Stimulated activated CD8-positive, alpha-beta memory T cell treated with anti-CD3 and anti-CD28 coated beads, Interleukin-12 subunit alpha, Interleukin-12 subunit beta, amount 100 ng/mL, for 1 hour (primary cell): ENCODE results near the gene CARD11.
A peak's percentile ranks its signal among the peaks of the same experiment; 100 is the strongest.

ENCODE experiments used
- DNase-seq: peaks from one replicate; pipeline ENCODE4 v3.0.0-alpha.2; 2020; ENCODE audit warnings: low read depth

The CARD11 gene

GRCh38 chr7:3020416-3020815, 23.3 kb downstream of the CARD11 start:
- no peak for DNase-seq

- DNase-seq = no peak
Observed at GRCh38 chr7:3019801-3020200, 23.9 kb downstream of the CARD11 start.

- no peak for DNase-seq
Observed at GRCh38 chr7:3013975-3014792, 29.5 kb downstream of the CARD11 start.

GRCh38 chr7:3011211-3011852, 32.3 kb downstream of the CARD11 start:
- DNase-seq = no peak

GRCh38 chr7:3010161-3010560, 33.5 kb downstream of the CARD11 start:
- DNase-seq = no peak

- no peak for DNase-seq
Observed at GRCh38 chr7:3009086-3009485, 34.6 kb downstream of the CARD11 start.

- no peak for DNase-seq
Observed at GRCh38 chr7:3008386-3008785, 35.3 kb downstream of the CARD11 start.

- no peak for DNase-seq
Observed at GRCh38 chr7:3007696-3008095, 36.0 kb downstream of the CARD11 start.

GRCh38 chr7:3005257-3005656, 38.4 kb downstream of the CARD11 start:
- DNase-seq = no peak

- no peak for DNase-seq
Observed at GRCh38 chr7:3003936-3004335, 39.7 kb downstream of the CARD11 start.

- no peak for DNase-seq
Observed at GRCh38 chr7:3002631-3003030, 41.0 kb downstream of the CARD11 start.

- DNase-seq = no peak
Observed at GRCh38 chr7:3000566-3000965, 43.1 kb downstream of the CARD11 start.

GRCh38 chr7:2999078-2999500, 44.6 kb downstream of the CARD11 start:
- no peak for DNase-seq

GRCh38 chr7:2997014-2997413, 46.7 kb downstream of the CARD11 start:
- DNase-seq = no peak

- no peak for DNase-seq
Observed at GRCh38 chr7:2996141-2996540, 47.5 kb downstream of the CARD11 start.

GRCh38 chr7:2993868-2994267, 49.8 kb downstream of the CARD11 start:
- no peak for DNase-seq

- DNase-seq = no peak
Observed at GRCh38 chr7:2993396-2993795, 50.3 kb downstream of the CARD11 start.

GRCh38 chr7:2990949-2991470, 52.7 kb downstream of the CARD11 start:
- DNase-seq = no peak

- no peak for DNase-seq
Observed at GRCh38 chr7:2986561-2986960, 57.1 kb downstream of the CARD11 start.

GRCh38 chr7:2985866-2986265, 57.8 kb downstream of the CARD11 start:
- no peak for DNase-seq

GRCh38 chr7:2984091-2984490, 59.6 kb downstream of the CARD11 start:
- DNase-seq = no peak

GRCh38 chr7:2983586-2983985, 60.1 kb downstream of the CARD11 start:
- no peak for DNase-seq

GRCh38 chr7:2982831-2983230, 60.8 kb downstream of the CARD11 start:
- DNase-seq = peak; percentile 50
